H9 (cell line): ENCODE measurements around the gene GABBR2. TPM values are rescaled to one million over a fixed set of nuclear protein-coding genes. Genes with fewer than 3 reads are reported as not detected.

Experiments
- DNase-seq: peaks from one replicate; pipeline ENCODE4 v3.0.0-alpha.2; 2017
- H2AFZ ChIP-seq: one replicate; pipeline ENCODE4 v1.6.1; 2013; ENCODE audit warnings: mild to moderate bottlenecking, low read length, control low read depth, moderate library complexity
- H2AK5ac ChIP-seq: 2 replicates; pipeline ENCODE4 v1.6.1; 2013; ENCODE audit warnings: low read length, control low read depth, mixed read lengths; ENCODE audit not compliant: insufficient read length
- H2BK120ac ChIP-seq: one replicate; pipeline ENCODE4 v1.6.1; 2013; ENCODE audit warnings: low read depth, mild to moderate bottlenecking, low read length, control low read depth, inconsistent platforms; ENCODE audit not compliant: poor library complexity, severe bottlenecking
- H2BK12ac ChIP-seq: 2 replicates; pipeline ENCODE4 v1.6.1; 2013; ENCODE audit warnings: low read length, control low read depth, mixed read lengths, low read depth; ENCODE audit not compliant: insufficient read length
- H2BK15ac ChIP-seq: 2 replicates; pipeline ENCODE4 v1.6.1; 2013; ENCODE audit warnings: low read depth, low read length, control low read depth
- H2BK20ac ChIP-seq: one replicate; pipeline ENCODE4 v1.6.1; 2013; ENCODE audit warnings: low read depth, mild to moderate bottlenecking, low read length, control low read depth, inconsistent platforms; ENCODE audit not compliant: poor library complexity, severe bottlenecking
- H2BK5ac ChIP-seq: 2 replicates; pipeline ENCODE4 v1.6.1; 2013; ENCODE audit warnings: low read length, control low read depth, mixed read lengths; ENCODE audit not compliant: insufficient read length
- H3K14ac ChIP-seq: 2 replicates; pipeline ENCODE4 v1.6.1; 2013; ENCODE audit warnings: low read length, control low read depth; ENCODE audit not compliant: insufficient read depth
- H3K18ac ChIP-seq: 2 replicates; pipeline ENCODE4 v1.6.1; 2013; ENCODE audit warnings: low read depth, mild to moderate bottlenecking, mixed read lengths, low read length, control low read depth; ENCODE audit not compliant: insufficient read length
- H3K23ac ChIP-seq: 2 replicates; pipeline ENCODE4 v1.6.1; 2013; ENCODE audit warnings: low read length, control low read depth, mixed read lengths, low read depth; ENCODE audit not compliant: insufficient read length
- H3K23me2 ChIP-seq: 2 replicates; pipeline ENCODE4 v1.6.1; 2013; ENCODE audit warnings: low read depth, mild to moderate bottlenecking, mixed read lengths, low read length, control low read depth; ENCODE audit not compliant: insufficient read length, poor library complexity, severe bottlenecking
- H3K27ac ChIP-seq: 2 replicates; pipeline ENCODE4 v1.5.1; 2013; ENCODE audit warnings: low read length, control low read depth, mixed read lengths, low read depth; ENCODE audit not compliant: insufficient read length
- H3K27me3 ChIP-seq: 2 replicates; pipeline ENCODE4 v1.6.1; 2013; ENCODE audit warnings: low read length, control low read depth, inconsistent platforms; ENCODE audit not compliant: insufficient read depth
- H3K4ac ChIP-seq: 2 replicates; pipeline ENCODE4 v1.6.1; 2013; ENCODE audit warnings: low read depth, mild to moderate bottlenecking, control low read depth, inconsistent platforms, low read length, moderate library complexity
- H3K4me1 ChIP-seq: 2 replicates; pipeline ENCODE4 v1.6.1; 2013; ENCODE audit warnings: low read length, control low read depth, inconsistent platforms; ENCODE audit not compliant: insufficient read depth
- H3K4me2 ChIP-seq: 2 replicates; pipeline ENCODE4 v1.6.1; 2013; ENCODE audit warnings: low read length, control low read depth, mixed read lengths; ENCODE audit not compliant: insufficient read length, insufficient read depth
- H3K56ac ChIP-seq: 2 replicates; pipeline ENCODE4 v1.6.1; 2013; ENCODE audit warnings: low read depth, mild to moderate bottlenecking, mixed read lengths, low read length, control low read depth; ENCODE audit not compliant: insufficient read length
- H3K79me1 ChIP-seq: 2 replicates; pipeline ENCODE4 v1.6.1; 2013; ENCODE audit warnings: low read depth, mild to moderate bottlenecking, moderate library complexity, low read length, control low read depth, inconsistent platforms; ENCODE audit not compliant: insufficient read depth, poor library complexity, severe bottlenecking
- H3K79me2 ChIP-seq: 2 replicates; pipeline ENCODE4 v1.6.1; 2013; ENCODE audit warnings: low read length, control low read depth, inconsistent platforms; ENCODE audit not compliant: insufficient read depth
- H3K9ac ChIP-seq: 2 replicates; pipeline ENCODE4 v1.6.1; 2013; ENCODE audit warnings: low read length, control low read depth, mixed read lengths; ENCODE audit not compliant: insufficient read length; ENCODE audit errors: extremely low read depth
- H3K9me3 ChIP-seq: one replicate; pipeline ENCODE4 v1.6.1; 2013; ENCODE audit warnings: low read depth, low read length, inconsistent platforms; ENCODE audit not compliant: control insufficient read depth
- H3T11ph ChIP-seq: one replicate; pipeline ENCODE4 v1.6.1; 2013; ENCODE audit warnings: mild to moderate bottlenecking, low read length, control low read depth, inconsistent platforms
- H4K20me1 ChIP-seq: one replicate; pipeline ENCODE4 v1.6.1; 2013; ENCODE audit not compliant: control insufficient read depth, insufficient read length, insufficient read depth
- H4K5ac ChIP-seq: 2 replicates; pipeline ENCODE4 v1.6.1; 2013; ENCODE audit warnings: low read depth, mild to moderate bottlenecking, mixed read lengths, low read length, control low read depth; ENCODE audit not compliant: insufficient read length
- H4K8ac ChIP-seq: replicated peaks from 2 replicates; pipeline ENCODE4 v1.6.1; 2013; ENCODE audit warnings: low read length, control low read depth, mixed read lengths, low read depth; ENCODE audit not compliant: insufficient read length
- H4K91ac ChIP-seq: 2 replicates; pipeline ENCODE4 v1.6.1; 2013; ENCODE audit warnings: low read depth, mild to moderate bottlenecking, moderate library complexity, mixed read lengths, low read length, control low read depth; ENCODE audit not compliant: insufficient read length
- H3K27ac Mint-ChIP-seq, 3 experiments: 2 replicates in 2 of 3; 3 replicates in 1 of 3; pipeline ENCODE4 v1.8.0; 2020 to 2021; ENCODE audit warnings: mixed read lengths in 3 of 3, mild to moderate bottlenecking in 1 of 3, moderate library complexity in 1 of 3
- H3K27me3 Mint-ChIP-seq: 2 replicates; pipeline ENCODE4 v1.8.0; 2021; ENCODE audit warnings: low read depth, mild to moderate bottlenecking, moderate library complexity, mixed read lengths
- H3K36me3 Mint-ChIP-seq, 3 experiments: 2 replicates in 2 of 3; 3 replicates in 1 of 3; pipeline ENCODE4 v1.8.0; 2020 to 2021; ENCODE audit warnings: low read depth in 3 of 3, mixed read lengths in 3 of 3; ENCODE audit not compliant: insufficient read depth in 1 of 3
- H3K4me1 Mint-ChIP-seq, 2 experiments: 2 replicates each; pipeline ENCODE4 v1.8.0; 2020; ENCODE audit warnings: mixed read lengths in 2 of 2
- H3K4me3 Mint-ChIP-seq, 2 experiments: 2 replicates in 1 of 2; 3 replicates in 1 of 2; pipeline ENCODE4 v1.8.0; 2020 to 2021; ENCODE audit warnings: mild to moderate bottlenecking in 2 of 2, mixed read lengths in 2 of 2, moderate library complexity in 1 of 2
- H3K9me3 Mint-ChIP-seq, 2 experiments: 2 replicates in 1 of 2; 3 replicates in 1 of 2; pipeline ENCODE4 v1.8.0; 2020; ENCODE audit warnings: mild to moderate bottlenecking in 2 of 2, mixed read lengths in 2 of 2, moderate library complexity in 1 of 2
- CTCF ChIP-seq: fragments of 200-600 bp; sonication (generic); conservative IDR thresholded peaks from 3 replicates; pipeline ENCODE4 v1.8.0; 2021; ENCODE audit warnings: antibody characterized with exemption, mild to moderate bottlenecking
- WGBS: extraction: QIAGEN DNeasy Blood & Tissue Kit; methylation state at CpG from one replicate; pipeline ENCODE4 v1.1.7; 2013; ENCODE audit warnings: missing lambda C conversion rate, low lambda C conversion rate, mixed read lengths; ENCODE audit not compliant: insufficient read length; ENCODE audit errors: extremely low coverage; 5-methylcytosine and 5-hydroxymethylcytosine counted together
- total RNA-seq: library from RNA; stranded (reverse); gene quantifications from 2 replicates; pipeline ENCODE4 v1.2.1, GENCODE V29; 2021

GABBR2 gene
- total RNA-seq, 1 experiment from 2014 or later: 0.66 TPM

- Mint-ChIP-seq H3K4me1 (no peaks in the 10 kb centered on the region), H3K9me3 (peaks cover 0 to 6% of the 10 kb centered on the region in 2 experiments; a peak in 3 of 5 replicates), H3K27ac (no peak overlapping the region), H3K27me3 (peaks cover 21% of the 10 kb centered on the region), H3K36me3 (no peaks in the 10 kb centered on the region), H3K4me3 (no peak overlapping the region)
- no peak overlapping the region for H3K9ac ChIP-seq
- no peaks in the 10 kb centered on the region for H3K23me2 ChIP-seq
- H3K79me1 ChIP-seq: no peaks in the 10 kb centered on the region
- H3K27me3 ChIP-seq: no peaks in the 10 kb centered on the region
- TF ChIP-seq CTCF: no peak
- no peak overlapping the region for H2BK120ac ChIP-seq
- H3K9me3 ChIP-seq: no peaks in the 10 kb centered on the region
- no peak overlapping the region for H4K91ac ChIP-seq
- DNase-seq: no peak
- no peak overlapping the region for H2BK15ac ChIP-seq
- no peak overlapping the region for H3K27ac ChIP-seq
- H4K5ac ChIP-seq: no peak overlapping the region
- no peak overlapping the region; the same call in 1 of the 2 replicates for H3K14ac ChIP-seq
- no peak overlapping the region for H2BK20ac ChIP-seq
- WGBS: no CpG with 5 or more reads among the region's 4 CpGs
- no peak overlapping the region for H3K23ac ChIP-seq
- no peak overlapping the region for H2BK5ac ChIP-seq
- no peaks in the 10 kb centered on the region for H3K79me2 ChIP-seq
- no peak overlapping the region for H2BK12ac ChIP-seq
- H3K18ac ChIP-seq: no peak overlapping the region
- no peaks in the 10 kb centered on the region for H4K20me1 ChIP-seq
- no peak overlapping the region for H4K8ac ChIP-seq
- no peak overlapping the region for H3K56ac ChIP-seq
- H3K4ac ChIP-seq: no peak overlapping the region
- no peak overlapping the region for H3T11ph ChIP-seq
- no peak overlapping the region for H2AK5ac ChIP-seq
- no peak overlapping the region for H3K4me2 ChIP-seq
- H3K4me1 ChIP-seq: no peaks in the 10 kb centered on the region
- H2AFZ ChIP-seq: no peak overlapping the region
Observed at GRCh38 chr9:98342098-98342819, 366.5 kb downstream of the GABBR2 start.
